Activated CD4-positive, alpha-beta memory T cell treated with anti-CD3 and anti-CD28 coated beads for 36 hours (primary cell): ENCODE data around the gene CFAP221. TPM values are rescaled to one million over a fixed set of nuclear protein-coding genes. Genes with fewer than 3 reads are reported as not detected.

Experiments used
- CTCF ChIA-PET: fragments of 350-600 bp; sonication (Branson Sonifier 250); formaldehyde crosslinking; loops from one replicate; lab custom pipeline; 2021; ENCODE audit warnings: antibody characterized with exemption, inconsistent platforms; lab: Charles Lee
- POLR2A ChIA-PET: fragments of 350-600 bp; sonication (Branson Sonifier 250); formaldehyde crosslinking; loops from one replicate; lab custom pipeline; 2021; ENCODE audit warnings: antibody characterized with exemption; lab: Charles Lee
- DNase-seq: peaks from one replicate; pipeline ENCODE4 v3.0.0-alpha.2; 2020
- H3K27ac Mint-ChIP-seq: one replicate; pipeline ENCODE4 v1.8.0; 2021; ENCODE audit warnings: mixed read lengths
- H3K27me3 Mint-ChIP-seq: one replicate; pipeline ENCODE4 v1.8.0; 2021; ENCODE audit warnings: mixed read lengths
- H3K36me3 Mint-ChIP-seq: one replicate; pipeline ENCODE4 v1.8.0; 2021; ENCODE audit warnings: mixed read lengths
- H3K4me1 Mint-ChIP-seq: one replicate; pipeline ENCODE4 v1.8.0; 2021; ENCODE audit warnings: low read depth, mixed read lengths
- H3K4me3 Mint-ChIP-seq: one replicate; pipeline ENCODE4 v1.8.0; 2021; ENCODE audit warnings: mild to moderate bottlenecking, mixed read lengths
- H3K9me3 Mint-ChIP-seq: one replicate; pipeline ENCODE4 v1.8.0; 2021; ENCODE audit warnings: mixed read lengths
- intact Hi-C: fragments of 100-400 bp; cut with micrococcal nuclease; formaldehyde crosslinking; loops from one replicate; pipeline ENCODE4 v1.15.1; 2023
- total RNA-seq, 2 experiments: library from RNA; stranded (reverse); gene quantifications; one replicate each; pipeline ENCODE4 v1.2.3, GENCODE V29; 2021

CFAP221 gene
- total RNA-seq, 2 experiments from 2014 or later, result not detected

GRCh38 chr2:119638246-119638645 lies 94.0 kb downstream of the CFAP221 start:
- Mint-ChIP-seq H3K36me3 (no peaks in the 10 kb centered on the region), H3K4me1 (no peaks in the 10 kb centered on the region), H3K27ac (no peak overlapping the region), H3K27me3 (peaks cover 3% of the 10 kb centered on the region), H3K9me3 (no peaks in the 10 kb centered on the region), H3K4me3 (no peak overlapping the region)
- ChIA-PET CTCF (interaction anchor here (6.3 kb wide), 1 partner anchor 537 kb away, joined by 45 read pairs; no protein-coding TSS in a partner anchor), POLR2A (interaction anchor here (0.5 kb wide), 1 partner anchor 380 kb away, joined by 3 read pairs; no protein-coding TSS in a partner anchor)
- DNase-seq, result no peak
- intact Hi-C loops, result no loop called here

GRCh38 chr2:119638685-119639554 lies 94.7 kb downstream of the CFAP221 start:
- H3K27ac Mint-ChIP-seq, result no peak overlapping the region
- no peaks in the 10 kb centered on the region for H3K36me3 Mint-ChIP-seq
- intact Hi-C loops, result no loop called here
- peaks cover 3% of the 10 kb centered on the region for H3K27me3 Mint-ChIP-seq
- no peaks in the 10 kb centered on the region for H3K4me1 Mint-ChIP-seq
- DNase-seq, result no peak
- H3K4me3 Mint-ChIP-seq, result no peak overlapping the region
- POLR2A ChIA-PET, result no interaction called here
- CTCF ChIA-PET, result interaction anchor here (0.6 to 6.3 kb wide), 2 partner anchors 20 to 536 kb away, joined by 3 to 45 read pairs; no protein-coding TSS in a partner anchor
- H3K9me3 Mint-ChIP-seq, result no peaks in the 10 kb centered on the region

GRCh38 chr2:119641562-119642258 lies 97.5 kb downstream of the CFAP221 start:
- intact Hi-C loops, result loop anchor here (1.0 to 5.0 kb wide), 4 partner anchors 19 to 536 kb away; no protein-coding TSS in a partner anchor

GRCh38 chr2:119644186-119644585 lies 99.9 kb downstream of the CFAP221 start:
- Mint-ChIP-seq H3K4me1 (no peaks in the 10 kb centered on the region), H3K36me3 (no peaks in the 10 kb centered on the region), H3K27ac (no peak overlapping the region), H3K9me3 (no peaks in the 10 kb centered on the region), H3K4me3 (no peak overlapping the region), H3K27me3 (peaks cover 2% of the 10 kb centered on the region)
- POLR2A ChIA-PET, result no interaction called here
- intact Hi-C loops, result loop anchor here (5.0 kb wide), 1 partner anchor 58 kb away; no protein-coding TSS in a partner anchor
- DNase-seq, result no peak
- CTCF ChIA-PET, result interaction anchor here (1.8 kb wide), 1 partner anchor 17 kb away, joined by 3 read pairs; no protein-coding TSS in a partner anchor

More at GRCh38 chr2:119641562-119642258, 97.5 kb downstream of the CFAP221 start:
- Mint-ChIP-seq H3K27ac (no peak overlapping the region), H3K4me3 (no peak overlapping the region), H3K9me3 (no peaks in the 10 kb centered on the region), H3K36me3 (no peaks in the 10 kb centered on the region), H3K27me3 (peaks cover 3% of the 10 kb centered on the region), H3K4me1 (no peaks in the 10 kb centered on the region)
- CTCF ChIA-PET, result interaction anchor here (0.6 to 6.3 kb wide), 22 partner anchors 9 to 1047 kb away, joined by 3 to 67 read pairs (median 4); partner anchors contain the start of gene TMEM177
- peak; percentile 84 for DNase-seq
- POLR2A ChIA-PET, result interaction anchor here (0.6 kb wide), 1 partner anchor 37 kb away, joined by 6 read pairs; the partner anchor contains the start of gene TMEM177

GRCh38 chr2:119645173-119645855 lies 101.1 kb downstream of the CFAP221 start:
- no peaks in the 10 kb centered on the region for H3K4me1 Mint-ChIP-seq
- no peak overlapping the region for H3K27ac Mint-ChIP-seq
- ChIA-PET CTCF (interaction anchor here (1.8 kb wide), 1 partner anchor 16 kb away, joined by 3 read pairs; no protein-coding TSS in a partner anchor), POLR2A (no interaction called here)
- intact Hi-C loops, result no loop called here
- no peak for DNase-seq
- H3K36me3 Mint-ChIP-seq, result no peaks in the 10 kb centered on the region
- no peaks in the 10 kb centered on the region for H3K9me3 Mint-ChIP-seq
- no peak overlapping the region for H3K4me3 Mint-ChIP-seq
- H3K27me3 Mint-ChIP-seq, result peaks cover 1% of the 10 kb centered on the region

GRCh38 chr2:119646149-119646548 lies 101.9 kb downstream of the CFAP221 start:
- Mint-ChIP-seq H3K36me3 (no peaks in the 10 kb centered on the region), H3K27ac (no peak overlapping the region), H3K4me3 (no peak overlapping the region), H3K27me3 (peaks cover 1% of the 10 kb centered on the region), H3K9me3 (no peaks in the 10 kb centered on the region), H3K4me1 (no peaks in the 10 kb centered on the region)
- ChIA-PET POLR2A (no interaction called here), CTCF (no interaction called here)
- intact Hi-C loops, result no loop called here
- DNase-seq, result no peak

GRCh38 chr2:119647440-119648169 lies 103.4 kb downstream of the CFAP221 start:
- no peaks in the 10 kb centered on the region for H3K36me3 Mint-ChIP-seq
- H3K27me3 Mint-ChIP-seq, result peaks cover 3% of the 10 kb centered on the region
- H3K4me3 Mint-ChIP-seq, result no peak overlapping the region
- no peaks in the 10 kb centered on the region for H3K9me3 Mint-ChIP-seq
- ChIA-PET CTCF (interaction anchor here (1.4 kb wide), 1 partner anchor 9 kb away, joined by 3 read pairs; no protein-coding TSS in a partner anchor), POLR2A (no interaction called here)
- no peaks in the 10 kb centered on the region for H3K4me1 Mint-ChIP-seq
- H3K27ac Mint-ChIP-seq, result no peak overlapping the region
- no peak for DNase-seq
- intact Hi-C loops, result no loop called here

GRCh38 chr2:119649364-119649917 lies 105.2 kb downstream of the CFAP221 start:
- Mint-ChIP-seq H3K27me3 (peaks cover 5% of the 10 kb centered on the region), H3K9me3 (no peaks in the 10 kb centered on the region), H3K4me1 (no peaks in the 10 kb centered on the region), H3K27ac (no peak overlapping the region), H3K36me3 (no peaks in the 10 kb centered on the region), H3K4me3 (no peak overlapping the region)
- intact Hi-C loops, result no loop called here
- DNase-seq, result no peak
- POLR2A ChIA-PET, result no interaction called here
- CTCF ChIA-PET, result interaction anchor here (1.8 kb wide), 1 partner anchor 7 kb away, joined by 9 read pairs; no protein-coding TSS in a partner anchor

- Mint-ChIP-seq H3K9me3 (no peaks in the 10 kb centered on the region), H3K36me3 (no peaks in the 10 kb centered on the region), H3K27ac (no peak overlapping the region), H3K27me3 (peaks cover 8% of the 10 kb centered on the region), H3K4me3 (no peak overlapping the region), H3K4me1 (no peaks in the 10 kb centered on the region)
- intact Hi-C loops, result no loop called here
- CTCF ChIA-PET, result interaction anchor here (0.7 to 1.8 kb wide), 3 partner anchors 8 to 62 kb away, joined by 3 to 9 read pairs (median 4); no protein-coding TSS in a partner anchor
- POLR2A ChIA-PET, result no interaction called here
- no peak for DNase-seq
Observed at GRCh38 chr2:119650206-119650605, 106.0 kb downstream of the CFAP221 start.

GRCh38 chr2:119650846-119651370 lies 106.7 kb downstream of the CFAP221 start:
- no peak for DNase-seq
- no peaks in the 10 kb centered on the region for H3K36me3 Mint-ChIP-seq
- ChIA-PET CTCF (interaction anchor here (0.7 to 1.8 kb wide), 3 partner anchors 9 to 63 kb away, joined by 3 to 9 read pairs (median 4); no protein-coding TSS in a partner anchor), POLR2A (no interaction called here)
- intact Hi-C loops, result no loop called here
- H3K4me3 Mint-ChIP-seq, result no peak overlapping the region
- peaks cover 8% of the 10 kb centered on the region for H3K27me3 Mint-ChIP-seq
- no peaks in the 10 kb centered on the region for H3K4me1 Mint-ChIP-seq
- H3K27ac Mint-ChIP-seq, result no peak overlapping the region
- H3K9me3 Mint-ChIP-seq, result no peaks in the 10 kb centered on the region
